Urinary bladder (tissue), 4 donors: ENCODE results near the gene PRPF6. TPM values are rescaled to one million over a fixed set of nuclear protein-coding genes. Genes with fewer than 3 reads are reported as not detected.

Experiments
- DNase-seq: peaks from one replicate; pipeline ENCODE4 v3.0.0-alpha.2; 2015; ENCODE audit errors: extremely low spot score
- H3K27ac ChIP-seq: one replicate; pipeline ENCODE4 v1.5.1; 2013; ENCODE audit warnings: low read depth, mild to moderate bottlenecking, moderate library complexity
- H3K36me3 ChIP-seq: one replicate; pipeline ENCODE4 v1.6.1; 2013; ENCODE audit warnings: mild to moderate bottlenecking, moderate library complexity; ENCODE audit not compliant: insufficient read depth
- H3K4me1 ChIP-seq: one replicate; pipeline ENCODE4 v1.6.1; 2013; ENCODE audit warnings: mild to moderate bottlenecking, moderate library complexity; ENCODE audit not compliant: insufficient read depth
- H3K4me3 ChIP-seq: one replicate; pipeline ENCODE4 v1.5.1; 2013; ENCODE audit warnings: low read depth, low read length
- WGBS: extraction: QIAGEN DNeasy Blood & Tissue Kit; methylation state at CpG from one replicate; pipeline ENCODE4 v1.1.7; 2013; 5-methylcytosine and 5-hydroxymethylcytosine counted together
- polyA plus RNA-seq: library from polyadenylated mRNA; stranded (reverse); fragments of 200-250 nt; gene quantifications from one replicate; pipeline ENCODE4 v1.2.3, GENCODE V29; 2013
- total RNA-seq: library from RNA; depleted of rRNA; stranded (reverse); fragments of >200 nt; gene quantifications from one replicate; pipeline ENCODE4 v1.2.3, GENCODE V29; 2014
- donor health status: healthy with polysubstance abuse.
- donor health status: healthy.

The PRPF6 gene
- total and polyA plus RNA-seq, 2 donors = 44.1 to 71.8 TPM

GRCh38 chr20:64056639-64056888 lies 75.6 kb downstream of the PRPF6 start:
- Histone ChIP-seq H3K36me3 (no peaks in the 10 kb centered on the region), H3K4me1 (no peaks in the 10 kb centered on the region), H3K27ac (no peak overlapping the region), H3K4me3 (no peak overlapping the region)
- no peak for DNase-seq
- WGBS = 58% methylated on average over 7 of the region's 7 CpGs

- no peaks in the 10 kb centered on the region for H3K36me3 ChIP-seq
- H3K4me1 ChIP-seq = no peaks in the 10 kb centered on the region
- H3K4me3 ChIP-seq = no peak overlapping the region
- 62% methylated on average over 39 of the region's 39 CpGs for WGBS
- no peak for DNase-seq
- H3K27ac ChIP-seq = no peak overlapping the region
Observed at GRCh38 chr20:64056889-64057627, 76.1 kb downstream of the PRPF6 start.

- DNase-seq = no peak
- H3K36me3 ChIP-seq = no peaks in the 10 kb centered on the region
- H3K4me1 ChIP-seq = no peaks in the 10 kb centered on the region
- no peak overlapping the region for H3K27ac ChIP-seq
- WGBS = 34% methylated on average over 33 of the region's 33 CpGs
- no peak overlapping the region for H3K4me3 ChIP-seq
Observed at GRCh38 chr20:64057628-64058498, 76.9 kb downstream of the PRPF6 start.

- Histone ChIP-seq H3K27ac (no peak overlapping the region), H3K4me1 (no peaks in the 10 kb centered on the region), H3K4me3 (no peak overlapping the region), H3K36me3 (no peaks in the 10 kb centered on the region)
- WGBS = 82% methylated on average over 12 of the region's 12 CpGs
- DNase-seq = no peak
Observed at GRCh38 chr20:64058536-64058935, 77.6 kb downstream of the PRPF6 start.

GRCh38 chr20:64062276-64062595 lies 81.3 kb downstream of the PRPF6 start:
- no peak overlapping the region for H3K27ac ChIP-seq
- 43% methylated on average over 5 of the region's 5 CpGs for WGBS
- no peaks in the 10 kb centered on the region for H3K4me1 ChIP-seq
- no peak for DNase-seq
- H3K4me3 ChIP-seq = peak overlapping the region; percentile 42
- no peaks in the 10 kb centered on the region for H3K36me3 ChIP-seq

GRCh38 chr20:64062596-64063388 lies 81.9 kb downstream of the PRPF6 start, which contains the start of gene TCEA2:
Gene TCEA2 (plus strand): TSS chr20:64063198. CDS start chr20:64063313, 115 bp downstream.
- Histone ChIP-seq H3K4me3 (peak within 1 kb of the TSS; percentile 84), H3K36me3 (no peaks in the 10 kb centered on the region), H3K27ac (peak within 1 kb of the TSS; percentile 48), H3K4me1 (no peaks in the 10 kb centered on the region)
- 4% methylated on average over 85 of the region's 85 CpGs for WGBS
- DNase-seq = peak; percentile 88

GRCh38 chr20:64063389-64064144 lies 82.6 kb downstream of the PRPF6 start:
- 1% methylated on average over 51 of the region's 51 CpGs for WGBS
- Histone ChIP-seq H3K4me1 (no peaks in the 10 kb centered on the region), H3K36me3 (no peaks in the 10 kb centered on the region), H3K27ac (no peak overlapping the region), H3K4me3 (peak overlapping the region; percentile 84)
- DNase-seq = no peak

- no peaks in the 10 kb centered on the region for H3K4me1 ChIP-seq
- no peak for DNase-seq
- no peaks in the 10 kb centered on the region for H3K36me3 ChIP-seq
- H3K4me3 ChIP-seq = peak overlapping the region; percentile 84
- H3K27ac ChIP-seq = no peak overlapping the region
- WGBS = 26% methylated on average over 12 of the region's 12 CpGs
Observed at GRCh38 chr20:64064145-64064698, 83.3 kb downstream of the PRPF6 start.

- no peak for DNase-seq
- H3K4me3 ChIP-seq = no peak overlapping the region
- H3K4me1 ChIP-seq = no peaks in the 10 kb centered on the region
- no peaks in the 10 kb centered on the region for H3K36me3 ChIP-seq
- no peak overlapping the region for H3K27ac ChIP-seq
- 56% methylated on average over 27 of the region's 27 CpGs for WGBS
Observed at GRCh38 chr20:64065062-64065973, 84.4 kb downstream of the PRPF6 start.

- WGBS = 52% methylated on average over 5 of the region's 5 CpGs
- H3K4me1 ChIP-seq = no peaks in the 10 kb centered on the region
- no peaks in the 10 kb centered on the region for H3K36me3 ChIP-seq
- no peak overlapping the region for H3K4me3 ChIP-seq
- no peak for DNase-seq
- H3K27ac ChIP-seq = no peak overlapping the region
Observed at GRCh38 chr20:64065974-64066343, 85.0 kb downstream of the PRPF6 start.

- no peaks in the 10 kb centered on the region for H3K36me3 ChIP-seq
- DNase-seq = no peak
- no peak overlapping the region for H3K4me3 ChIP-seq
- no peak overlapping the region for H3K27ac ChIP-seq
- WGBS = 77% methylated on average over 6 of the region's 6 CpGs
- H3K4me1 ChIP-seq = no peaks in the 10 kb centered on the region
Observed at GRCh38 chr20:64067005-64067632, 86.2 kb downstream of the PRPF6 start.

GRCh38 chr20:64067733-64068307 lies 86.9 kb downstream of the PRPF6 start:
- WGBS = 74% methylated on average over 12 of the region's 12 CpGs
- Histone ChIP-seq H3K36me3 (no peaks in the 10 kb centered on the region), H3K4me3 (no peak overlapping the region), H3K27ac (no peak overlapping the region), H3K4me1 (no peaks in the 10 kb centered on the region)
- no peak for DNase-seq
